HG03066 (cell line): ENCODE data around the gene IL36RN.

Experiments used
- ATAC-seq: cut with Tn5 transposase; IDR thresholded peaks from one replicate; pipeline ENCODE4 v1.9.1; 2021; ENCODE audit warnings: low read depth; ENCODE audit not compliant: unreplicated experiment

The IL36RN gene

DNA sequence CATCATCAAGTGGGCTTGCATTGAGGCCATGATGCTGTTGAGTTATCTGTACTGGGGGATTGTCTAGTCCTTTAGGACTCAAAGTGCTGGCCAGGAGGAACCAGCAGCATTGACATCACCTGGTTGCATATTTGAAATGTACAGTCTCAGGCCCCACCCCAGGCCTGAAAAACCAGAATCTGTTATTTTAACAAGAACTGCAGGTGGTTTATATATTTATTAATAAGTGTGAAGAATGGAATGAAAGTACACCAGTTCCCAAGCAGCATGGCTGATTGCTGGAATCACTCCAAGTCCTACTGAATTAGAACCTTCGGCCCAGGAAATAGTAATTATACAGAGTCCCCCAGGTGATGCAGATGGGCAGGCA lies 11.6 kb downstream of the IL36RN start:
- no peak for ATAC-seq

DNA sequence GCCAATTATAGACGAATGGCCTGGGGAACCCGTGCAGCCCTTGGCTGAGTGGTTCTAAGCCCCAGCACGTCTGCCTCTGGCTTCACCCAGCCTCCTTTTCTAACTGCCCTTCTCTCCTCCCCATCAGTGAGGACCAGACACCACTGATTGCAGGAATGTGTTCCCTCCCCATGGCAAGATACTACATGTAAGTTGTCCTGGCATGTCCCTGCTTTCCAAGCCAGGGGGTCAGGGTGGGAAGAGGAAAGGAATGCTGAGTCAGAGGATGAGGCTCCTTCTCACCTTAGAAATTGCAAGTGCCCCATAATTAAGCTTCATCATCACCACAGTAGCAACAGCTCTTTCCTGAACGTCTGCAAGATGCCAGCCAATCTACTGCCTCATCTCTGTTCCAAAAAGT lies 13.6 kb downstream of the IL36RN start:
- no peak for ATAC-seq

DNA sequence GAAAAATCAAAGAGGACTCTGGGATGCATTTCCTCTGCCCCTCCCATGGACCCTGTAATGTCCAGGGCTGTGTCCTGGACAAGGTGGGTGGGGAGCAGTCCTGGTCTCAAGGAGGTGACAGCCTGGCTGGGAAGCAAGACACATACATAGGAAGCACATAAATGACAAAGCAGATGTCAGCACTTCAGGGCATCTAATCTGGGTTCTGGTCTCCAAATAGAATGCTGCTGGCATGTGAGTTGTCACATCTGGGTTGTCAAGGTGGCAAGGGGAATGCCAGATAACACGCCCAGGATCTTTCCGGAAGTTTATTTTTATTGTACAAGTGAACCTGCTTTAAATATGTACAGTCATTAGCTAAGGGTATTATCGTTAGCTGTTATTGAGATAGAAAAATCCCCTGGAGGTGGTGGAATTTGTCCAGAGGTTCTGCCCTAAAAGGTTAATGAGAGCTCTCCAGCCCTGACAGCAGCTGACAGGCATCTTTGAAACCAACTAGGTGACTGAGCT lies 14.4 kb downstream of the IL36RN start:
- ATAC-seq = no peak

DNA sequence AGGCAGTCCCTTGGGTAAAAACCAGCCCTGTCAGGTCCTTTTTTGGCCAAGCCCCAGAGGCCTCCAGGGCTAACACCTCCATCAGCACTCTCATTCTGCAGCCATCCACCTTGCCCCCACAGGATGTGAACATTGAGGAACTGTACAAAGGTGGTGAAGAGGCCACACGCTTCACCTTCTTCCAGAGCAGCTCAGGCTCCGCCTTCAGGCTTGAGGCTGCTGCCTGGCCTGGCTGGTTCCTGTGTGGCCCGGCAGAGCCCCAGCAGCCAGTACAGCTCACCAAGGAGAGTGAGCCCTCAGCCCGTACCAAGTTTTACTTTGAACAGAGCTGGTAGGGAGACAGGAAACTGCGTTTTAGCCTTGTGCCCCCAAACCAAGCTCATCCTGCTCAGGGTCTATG lies 16.0 kb downstream of the IL36RN start:
- no peak for ATAC-seq

GRCh38 chr2:113075600-113075999 lies 16.6 kb downstream of the IL36RN start:
- no peak for ATAC-seq

DNA sequence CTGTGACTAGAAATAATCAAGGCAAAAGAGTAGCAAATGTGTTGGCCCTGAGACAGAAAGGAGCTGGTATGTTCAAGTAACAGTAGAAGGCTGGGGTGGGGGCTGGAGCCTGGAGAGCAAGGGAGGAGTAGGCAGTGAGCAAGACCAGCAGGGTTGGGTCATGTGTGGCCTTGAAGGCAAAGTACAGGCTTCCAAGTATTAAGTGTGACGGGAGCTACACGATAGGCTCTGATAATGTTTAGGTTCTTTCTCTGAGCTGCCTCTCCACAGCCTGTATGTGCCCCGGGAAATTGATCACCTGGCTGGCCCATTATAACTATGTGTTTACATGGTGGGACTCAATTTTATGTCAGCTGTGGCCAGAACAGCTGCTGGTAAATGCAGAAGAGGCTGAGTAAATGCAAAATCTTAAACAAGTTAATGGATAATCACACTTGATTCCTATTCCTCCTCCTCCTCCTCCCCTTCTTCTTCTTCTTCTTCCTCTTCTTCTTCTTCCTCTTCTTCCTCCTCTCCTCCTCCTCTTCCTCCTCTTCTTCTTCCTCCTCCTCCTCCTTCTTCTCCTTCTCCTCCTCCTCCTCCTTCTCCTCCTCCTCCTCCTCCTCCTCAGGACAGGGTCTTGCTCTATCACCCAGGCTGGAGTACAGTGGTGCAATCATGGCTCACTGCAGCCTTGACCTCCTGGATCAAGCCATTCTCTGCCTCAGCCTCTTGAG lies 18.1 kb downstream of the IL36RN start:
- ATAC-seq = no peak

- ATAC-seq = no peak
Measured at GRCh38 chr2:113077921-113078320, 18.9 kb downstream of the IL36RN start.

DNA sequence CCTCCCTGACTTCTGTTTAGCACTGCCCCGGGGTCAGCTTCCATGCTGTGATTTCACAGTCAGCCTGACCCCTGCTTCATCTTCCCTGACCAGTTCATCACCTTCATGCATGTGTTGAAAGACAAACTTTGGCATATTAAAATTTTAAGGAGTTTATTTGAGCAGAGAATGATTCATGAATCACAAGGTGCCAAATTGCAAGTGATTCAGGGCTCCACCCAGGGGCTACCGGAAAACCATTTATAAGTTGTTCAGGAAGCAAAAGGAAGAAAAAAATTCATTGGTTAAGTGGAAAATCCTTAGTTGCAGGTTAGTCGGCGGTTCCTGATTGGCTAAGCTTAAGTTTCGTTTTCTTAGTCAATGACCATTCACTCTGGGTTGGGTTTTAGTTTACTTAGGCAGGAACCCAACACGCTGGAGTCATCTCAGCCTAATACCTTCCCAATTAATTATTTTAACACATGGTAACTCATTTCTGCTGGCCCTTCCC lies 19.4 kb downstream of the IL36RN start:
- ATAC-seq = no peak

DNA sequence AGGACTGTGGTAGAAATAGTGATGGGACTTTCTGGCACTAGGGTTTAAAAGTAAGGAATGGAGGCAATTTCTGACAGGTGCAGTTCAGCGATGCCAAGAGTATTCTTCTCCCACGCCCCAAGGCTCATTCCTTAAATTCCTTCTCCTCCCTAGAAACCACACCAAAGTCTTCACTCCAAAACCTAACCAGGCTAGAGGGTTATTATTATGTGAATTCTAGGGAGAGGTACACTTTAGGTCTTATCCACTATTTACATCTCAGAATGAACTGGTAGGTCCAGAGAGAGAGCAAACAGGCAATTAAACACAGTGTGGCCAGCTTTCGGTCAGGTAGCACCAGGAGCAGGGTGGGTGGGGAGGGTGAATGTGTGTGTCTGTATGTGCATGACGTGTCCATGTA lies 20.1 kb downstream of the IL36RN start:
- ATAC-seq = no peak

- ATAC-seq = peak; percentile 60
Measured at GRCh38 chr2:113080134-113080533, 21.1 kb downstream of the IL36RN start.

DNA sequence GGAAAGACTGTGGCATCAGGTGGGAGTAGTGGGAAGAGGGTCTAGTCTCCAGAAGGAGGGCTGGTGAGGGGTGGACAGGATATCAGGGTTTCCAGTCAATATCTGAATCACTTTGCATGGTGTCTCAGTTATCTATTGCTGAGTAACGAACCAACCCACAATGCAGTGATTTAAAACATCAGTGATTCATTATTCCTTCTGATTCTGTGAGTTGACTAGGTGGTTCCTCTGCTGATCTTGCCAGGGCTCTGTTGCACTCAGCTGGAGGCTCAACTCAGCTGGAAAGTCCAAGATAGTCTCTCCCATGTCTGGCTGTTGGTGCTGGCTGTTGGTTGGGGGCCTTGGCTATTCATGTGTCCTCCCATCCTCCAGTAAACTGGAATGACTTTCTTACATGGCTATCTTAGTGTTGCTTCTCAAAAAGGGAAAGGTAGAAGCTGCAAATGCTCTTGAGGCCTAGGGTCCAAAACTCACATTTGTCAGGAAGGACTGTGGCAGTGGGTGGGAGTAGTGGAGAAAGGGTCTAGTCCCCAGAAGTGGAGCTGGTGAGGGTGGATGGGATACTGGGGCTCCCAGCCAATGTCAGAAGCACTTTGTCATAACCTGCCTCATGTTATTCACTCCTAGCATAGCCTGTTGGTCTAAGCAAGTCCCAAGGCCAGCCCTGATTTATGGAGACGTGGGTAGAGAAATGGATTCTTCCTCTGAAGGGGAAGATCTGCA lies 22.7 kb downstream of the IL36RN start:
- no peak for ATAC-seq

DNA sequence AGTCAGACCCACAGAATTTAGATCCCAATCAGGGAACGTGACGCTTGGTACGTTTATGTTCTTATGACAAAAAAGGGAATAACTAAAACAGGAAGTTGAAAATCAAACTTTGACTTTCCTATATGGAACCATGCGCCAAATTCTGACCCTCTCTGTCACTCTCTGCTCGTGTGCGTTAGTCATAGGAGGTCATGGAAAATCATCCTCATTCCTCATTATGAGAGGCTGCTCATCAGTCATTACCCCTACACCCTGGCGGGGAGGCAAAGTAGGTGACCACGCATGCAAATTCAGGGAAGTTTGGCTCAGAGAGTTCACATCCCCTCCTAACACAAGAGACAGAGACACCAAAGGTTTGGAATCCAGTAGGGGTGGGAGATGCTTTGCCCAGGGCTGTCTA lies 24.3 kb downstream of the IL36RN start:
- no peak for ATAC-seq

DNA sequence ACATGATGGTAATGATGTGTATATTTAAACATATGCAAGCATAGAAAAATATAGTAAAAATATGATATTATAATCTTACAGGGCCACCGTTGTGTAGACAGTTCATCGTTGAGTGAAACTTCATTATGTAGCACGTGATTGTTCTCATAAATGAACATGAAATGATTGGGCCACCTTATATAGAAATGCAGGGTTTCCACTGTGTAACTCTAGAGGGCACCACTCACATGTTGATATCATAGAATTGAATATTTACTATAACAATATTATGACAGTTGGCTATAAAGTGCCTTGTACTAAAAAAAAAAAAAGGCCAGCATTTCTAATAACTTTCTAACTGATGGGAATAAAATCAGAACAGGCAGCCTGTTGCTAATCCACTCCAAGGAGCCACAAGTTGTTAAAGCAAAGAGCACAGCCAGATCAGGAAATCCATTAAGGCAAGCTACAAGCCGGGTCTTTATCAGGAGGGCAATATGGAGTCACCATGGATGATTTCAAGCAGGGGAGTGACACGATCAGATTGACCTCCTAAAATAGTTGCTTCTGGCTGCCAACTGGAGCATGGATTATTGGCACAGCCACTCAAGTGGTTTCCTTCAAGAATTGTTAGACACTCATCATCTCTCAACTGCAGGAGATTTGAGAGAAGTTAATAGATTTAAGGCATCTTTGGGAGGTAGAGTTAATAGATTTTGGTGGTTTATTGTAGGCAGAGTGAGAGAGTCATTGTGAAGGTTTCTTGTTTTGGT lies 25.4 kb downstream of the IL36RN start:
- no peak for ATAC-seq

DNA sequence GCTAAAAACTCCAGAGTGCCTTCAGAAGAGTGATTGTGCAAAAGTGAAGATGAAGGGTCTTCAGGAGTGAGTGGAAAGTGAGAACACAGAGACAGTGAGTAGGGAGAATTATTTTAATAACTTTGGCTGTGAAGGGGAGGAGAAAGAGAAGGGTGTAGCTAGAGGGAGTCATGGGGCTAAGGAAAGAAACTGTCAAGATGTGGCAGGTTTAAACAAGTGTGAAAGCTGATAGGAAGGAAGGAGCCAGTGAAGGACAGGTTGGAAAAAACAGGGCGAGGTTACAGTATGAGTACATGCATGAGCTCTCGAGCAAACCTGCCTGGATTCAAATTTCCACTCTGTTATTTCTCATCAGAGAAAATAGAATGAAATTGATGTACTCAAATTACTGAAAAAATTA lies 26.5 kb downstream of the IL36RN start:
- ATAC-seq = no peak

DNA sequence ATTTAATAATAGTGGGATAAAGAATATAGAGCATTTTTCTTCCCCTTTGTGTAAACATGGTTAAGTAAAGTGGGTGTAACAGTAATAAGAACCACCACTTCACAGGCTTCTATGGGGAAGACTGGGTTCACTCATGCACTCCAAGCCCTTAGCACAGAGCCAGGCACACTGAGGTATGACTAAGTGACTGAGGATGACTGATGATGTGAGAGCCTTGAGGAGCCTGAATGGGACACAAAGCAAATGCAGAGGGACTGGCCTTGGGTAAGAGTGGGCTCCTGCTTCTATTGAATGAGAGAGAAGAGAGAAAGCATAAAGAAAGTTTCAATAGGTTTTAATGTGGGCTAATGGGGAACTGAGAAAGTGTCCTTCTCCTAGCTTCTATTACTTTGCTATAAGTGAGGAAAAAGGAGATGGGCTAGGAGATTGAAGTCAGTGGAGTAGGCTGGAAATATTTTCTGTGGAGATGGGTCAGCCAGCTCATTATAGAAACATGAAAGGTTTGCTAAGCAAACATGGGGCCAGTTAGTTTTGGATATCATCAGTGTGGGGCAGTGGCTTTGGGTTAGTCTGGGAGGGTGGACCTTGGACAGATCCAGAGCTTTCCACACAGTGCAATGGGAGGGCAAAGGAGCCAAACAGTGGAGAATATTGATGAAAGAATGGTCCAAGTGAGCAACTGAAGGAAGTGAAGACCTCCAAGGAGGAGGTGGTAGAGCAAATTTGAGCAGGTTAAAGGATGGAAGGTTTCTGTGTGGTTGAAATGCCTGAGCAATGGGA lies 29.4 kb downstream of the IL36RN start:
- no peak for ATAC-seq

DNA sequence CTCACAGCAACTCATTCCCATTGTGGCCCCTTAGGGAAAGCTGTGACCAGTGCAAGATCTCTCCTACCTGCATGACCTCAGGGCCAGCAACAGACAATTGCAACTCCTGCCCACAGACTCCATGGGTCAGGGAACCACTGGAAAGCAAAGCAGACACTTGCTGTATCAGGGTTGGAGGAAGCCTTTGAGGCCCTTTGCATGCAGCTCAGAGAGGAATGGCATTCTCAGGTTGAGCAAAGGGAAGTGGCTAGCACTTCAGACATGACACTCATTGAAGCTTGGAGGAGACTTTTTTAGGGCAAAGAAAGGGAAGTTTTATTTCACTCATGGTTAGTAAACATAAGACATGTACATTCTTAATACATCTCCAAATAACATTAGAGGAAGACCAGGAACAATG lies 30.9 kb downstream of the IL36RN start:
- no peak for ATAC-seq

DNA sequence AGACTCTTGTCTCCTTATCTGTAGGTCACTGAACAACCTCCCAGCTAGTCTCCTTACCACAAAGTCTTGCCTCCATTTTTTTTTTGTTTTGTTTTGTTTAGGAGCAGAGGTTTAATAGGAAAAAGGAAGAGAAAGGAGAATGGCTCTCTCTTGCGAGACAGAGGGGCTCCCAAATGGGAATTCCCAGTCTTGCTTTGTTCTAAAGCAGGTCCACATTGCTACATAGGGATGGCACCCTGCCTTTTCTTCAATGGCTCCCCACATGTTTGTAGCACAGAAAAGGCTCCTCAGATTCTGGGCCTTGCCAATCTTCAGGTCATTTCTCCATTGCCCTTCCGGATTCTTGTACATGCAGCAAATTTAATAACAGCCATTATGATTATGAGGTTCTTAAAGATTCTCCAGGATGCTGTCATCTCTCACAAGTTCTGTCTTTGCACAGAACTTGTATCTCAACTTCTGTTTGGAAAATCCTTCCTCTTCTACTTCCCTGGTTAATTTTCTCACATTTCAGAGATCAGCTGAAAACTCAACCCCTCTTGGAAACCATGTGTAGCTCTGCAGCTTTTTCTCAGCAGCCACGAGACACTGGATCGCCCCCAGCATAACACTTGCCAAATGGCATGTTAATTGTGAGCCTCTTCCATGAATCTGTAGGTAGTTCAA lies 32.4 kb downstream of the IL36RN start:
- no peak for ATAC-seq

DNA sequence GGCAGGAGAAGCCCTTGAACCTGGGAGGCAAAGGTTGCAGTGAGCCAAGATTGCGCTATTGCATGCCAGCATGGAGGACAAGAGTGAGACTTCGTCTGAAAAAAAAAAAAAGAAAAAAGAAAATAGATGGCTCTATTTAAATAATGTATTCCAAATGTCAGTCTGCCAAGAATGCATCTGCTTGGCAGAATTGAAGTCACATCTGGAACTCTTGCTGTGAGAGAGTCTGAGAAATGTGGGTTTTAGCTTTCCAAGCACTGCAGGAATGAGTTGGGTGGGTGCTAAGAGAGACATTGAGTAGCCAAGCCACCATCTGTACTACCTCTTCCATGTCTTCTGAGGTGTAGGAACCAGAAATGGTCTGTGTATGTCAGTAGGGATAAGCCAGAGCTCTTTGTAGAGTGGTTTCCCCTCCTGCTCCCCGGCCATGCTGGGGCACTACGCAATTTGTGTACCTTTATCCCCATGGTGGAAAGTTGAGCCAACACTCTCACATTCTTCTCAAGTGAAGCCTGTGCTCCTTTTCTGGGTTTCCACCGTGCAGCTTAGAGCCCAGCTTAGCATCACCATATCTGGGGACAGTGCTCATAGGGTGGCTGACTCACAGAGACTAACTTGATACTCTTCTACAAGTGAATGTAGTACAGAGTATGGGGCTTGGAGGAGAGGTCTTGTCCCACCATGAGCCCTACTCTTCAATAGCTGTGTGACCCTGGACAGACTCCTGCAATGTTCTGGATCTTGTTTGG lies 34.0 kb downstream of the IL36RN start:
- no peak for ATAC-seq

- ATAC-seq = no peak
Measured at GRCh38 chr2:113093613-113093977, 34.6 kb downstream of the IL36RN start.
